HepG2 (cell line): Measurements from ENCODE around the gene MRPL58. TPM values are rescaled to one million over a fixed set of nuclear protein-coding genes. Genes with fewer than 3 reads are reported as not detected.
A peak's percentile ranks its signal among the peaks of the same experiment; 100 is the strongest.

Experiments used
- GABPB1 ChIP-seq: IDR thresholded peaks from 2 replicates; pipeline ENCODE4 v1.6.1; 2016; ENCODE audit warnings: mild to moderate bottlenecking, missing genetic modification reagents, moderate library complexity, missing compliant biosample characterization
- KLF13 ChIP-seq: sonication (generic); formaldehyde crosslinking; IDR thresholded peaks from 2 replicates; pipeline ENCODE4 v1.4.0; 2020; ENCODE audit warnings: mild to moderate bottlenecking, missing genetic modification reagents
- KLF16 ChIP-seq, 2 experiments: sonication (generic) in 1 of 2; formaldehyde crosslinking in 1 of 2; IDR thresholded peaks; 2 replicates each; pipeline versions ENCODE4 v1.6.1 to v1.8.0; 2016 to 2023; ENCODE audit warnings: missing genetic modification reagents in 2 of 2, missing compliant biosample characterization in 1 of 2
- ZNF460 ChIP-seq: sonication (generic); formaldehyde crosslinking; IDR thresholded peaks from 2 replicates; pipeline ENCODE4 v1.5.1; 2020; ENCODE audit warnings: missing genetic modification reagents, mild to moderate bottlenecking, borderline replicate concordance
- polyA plus RNA-seq, 8 experiments: library from polyadenylated mRNA; depleted of rRNA in 3 of 8; stranded (reverse) in 7 of 8; unstranded in 1 of 8; fragments of >200 nt; fragmentation: Illumina TruSeq in 4 of 8; extraction: Trizol in 4 of 8; gene quantifications; 2 replicates each; pipeline versions ENCODE4 v1.2.1 to v1.2.3, GENCODE V29; 2011 to 2016; ENCODE audit warnings: low read depth in 4 of 8, missing spikeins in 1 of 8, mixed read lengths in 1 of 8; ENCODE audit not compliant: insufficient read depth in 1 of 8
- total RNA-seq, 5 experiments: library from RNA; depleted of rRNA; stranded (reverse); fragments of >200 nt; fragmentation: Illumina TruSeq; extraction: Trizol; gene quantifications; 2 replicates each; pipeline ENCODE4 v1.2.3, GENCODE V29; 2016; ENCODE audit warnings: low read depth in 1 of 5
- TF ChIP-seq, protein P1 (sequence below): sonication (generic); formaldehyde crosslinking; IDR thresholded peaks from 2 replicates; pipeline ENCODE4 v1.4.0; 2020; ENCODE audit warnings: missing genetic modification reagents
- TF ChIP-seq, protein P2 (sequence below): sonication (generic); formaldehyde crosslinking; IDR thresholded peaks from 2 replicates; pipeline ENCODE4 v1.4.0; 2020; ENCODE audit warnings: low read depth, missing genetic modification reagents
- TF ChIP-seq, protein P3 (sequence below): sonication (generic); formaldehyde crosslinking; IDR thresholded peaks from 2 replicates; pipeline ENCODE4 v1.4.0; 2020; ENCODE audit warnings: missing genetic modification reagents
- TF ChIP-seq, protein P4 (sequence below): sonication (generic); formaldehyde crosslinking; IDR thresholded peaks from 2 replicates; pipeline ENCODE4 v1.8.1; 2023; ENCODE audit warnings: mild to moderate bottlenecking, missing genetic modification reagents
- TF ChIP-seq, protein P5 (sequence below): sonication (generic); formaldehyde crosslinking; conservative IDR thresholded peaks from 2 replicates; pipeline ENCODE4 v1.4.0; 2020; ENCODE audit warnings: missing genetic modification reagents
- TF ChIP-seq, protein P6 (sequence below): sonication (generic); formaldehyde crosslinking; IDR thresholded peaks from 2 replicates; pipeline ENCODE4 v1.4.0; 2020; ENCODE audit warnings: mild to moderate bottlenecking, missing genetic modification reagents

Gene MRPL58
- total and polyA plus RNA-seq, 2 of the 13 experiments (the other 11 are each of a cell fraction or from before 2014, with no cell fraction given): 44.9 to 68.9 TPM

DNA sequence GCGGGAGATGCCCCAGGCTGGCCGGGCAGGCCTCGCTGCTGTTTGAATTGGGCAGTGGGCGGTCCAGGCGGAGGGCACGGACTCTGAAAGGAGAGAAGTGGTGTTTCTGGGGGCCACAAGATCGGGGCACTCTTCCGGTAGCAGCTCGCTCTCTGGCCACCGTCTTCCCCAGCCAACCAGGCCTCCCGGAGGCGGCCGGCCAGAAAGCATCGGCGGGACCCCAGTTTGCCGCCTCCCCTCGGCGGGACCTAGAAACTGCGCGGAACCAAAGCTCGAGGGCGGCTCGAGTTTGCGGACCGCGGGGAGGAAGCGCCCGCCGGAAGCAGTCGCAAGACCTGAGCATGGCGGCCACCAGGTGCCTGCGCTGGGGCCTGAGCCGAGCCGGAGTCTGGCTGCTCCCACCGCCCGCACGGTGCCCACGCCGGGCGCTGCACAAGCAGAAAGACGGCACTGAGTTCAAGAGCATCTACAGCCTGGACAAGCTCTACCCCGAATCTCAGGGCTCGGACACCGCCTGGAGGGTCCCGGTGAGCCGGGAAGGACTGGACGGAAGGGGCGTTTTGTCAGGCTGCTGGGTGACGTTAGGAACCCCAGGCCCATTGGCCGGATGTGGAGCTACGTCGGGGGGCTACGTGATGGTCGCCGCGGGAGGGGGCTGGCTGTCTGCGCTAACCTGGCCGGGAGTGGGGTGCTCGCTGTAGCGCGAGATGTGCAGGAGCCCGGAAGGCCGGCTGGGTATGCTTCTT lies at the start of gene MRPL58 (continued):
- TF ChIP-seq, protein P1, sequence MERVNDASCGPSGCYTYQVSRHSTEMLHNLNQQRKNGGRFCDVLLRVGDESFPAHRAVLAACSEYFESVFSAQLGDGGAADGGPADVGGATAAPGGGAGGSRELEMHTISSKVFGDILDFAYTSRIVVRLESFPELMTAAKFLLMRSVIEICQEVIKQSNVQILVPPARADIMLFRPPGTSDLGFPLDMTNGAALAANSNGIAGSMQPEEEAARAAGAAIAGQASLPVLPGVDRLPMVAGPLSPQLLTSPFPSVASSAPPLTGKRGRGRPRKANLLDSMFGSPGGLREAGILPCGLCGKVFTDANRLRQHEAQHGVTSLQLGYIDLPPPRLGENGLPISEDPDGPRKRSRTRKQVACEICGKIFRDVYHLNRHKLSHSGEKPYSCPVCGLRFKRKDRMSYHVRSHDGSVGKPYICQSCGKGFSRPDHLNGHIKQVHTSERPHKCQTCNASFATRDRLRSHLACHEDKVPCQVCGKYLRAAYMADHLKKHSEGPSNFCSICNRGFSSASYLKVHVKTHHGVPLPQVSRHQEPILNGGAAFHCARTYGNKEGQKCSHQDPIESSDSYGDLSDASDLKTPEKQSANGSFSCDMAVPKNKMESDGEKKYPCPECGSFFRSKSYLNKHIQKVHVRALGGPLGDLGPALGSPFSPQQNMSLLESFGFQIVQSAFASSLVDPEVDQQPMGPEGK (CRISPR knock-in tag): peak; percentile 97
- TF ChIP-seq, protein P2, sequence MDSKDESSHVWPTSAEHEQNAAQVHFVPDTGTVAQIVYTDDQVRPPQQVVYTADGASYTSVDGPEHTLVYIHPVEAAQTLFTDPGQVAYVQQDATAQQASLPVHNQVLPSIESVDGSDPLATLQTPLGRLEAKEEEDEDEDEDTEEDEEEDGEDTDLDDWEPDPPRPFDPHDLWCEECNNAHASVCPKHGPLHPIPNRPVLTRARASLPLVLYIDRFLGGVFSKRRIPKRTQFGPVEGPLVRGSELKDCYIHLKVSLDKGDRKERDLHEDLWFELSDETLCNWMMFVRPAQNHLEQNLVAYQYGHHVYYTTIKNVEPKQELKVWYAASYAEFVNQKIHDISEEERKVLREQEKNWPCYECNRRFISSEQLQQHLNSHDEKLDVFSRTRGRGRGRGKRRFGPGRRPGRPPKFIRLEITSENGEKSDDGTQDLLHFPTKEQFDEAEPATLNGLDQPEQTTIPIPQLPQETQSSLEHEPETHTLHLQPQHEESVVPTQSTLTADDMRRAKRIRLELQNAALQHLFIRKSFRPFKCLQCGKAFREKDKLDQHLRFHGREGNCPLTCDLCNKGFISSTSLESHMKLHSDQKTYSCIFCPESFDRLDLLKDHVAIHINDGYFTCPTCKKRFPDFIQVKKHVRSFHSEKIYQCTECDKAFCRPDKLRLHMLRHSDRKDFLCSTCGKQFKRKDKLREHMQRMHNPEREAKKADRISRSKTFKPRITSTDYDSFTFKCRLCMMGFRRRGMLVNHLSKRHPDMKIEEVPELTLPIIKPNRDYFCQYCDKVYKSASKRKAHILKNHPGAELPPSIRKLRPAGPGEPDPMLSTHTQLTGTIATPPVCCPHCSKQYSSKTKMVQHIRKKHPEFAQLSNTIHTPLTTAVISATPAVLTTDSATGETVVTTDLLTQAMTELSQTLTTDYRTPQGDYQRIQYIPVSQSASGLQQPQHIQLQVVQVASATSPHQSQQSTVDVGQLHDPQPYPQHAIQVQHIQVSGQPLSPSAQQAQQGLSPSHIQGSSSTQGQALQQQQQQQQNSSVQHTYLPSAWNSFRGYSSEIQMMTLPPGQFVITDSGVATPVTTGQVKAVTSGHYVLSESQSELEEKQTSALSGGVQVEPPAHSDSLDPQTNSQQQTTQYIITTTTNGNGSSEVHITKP (CRISPR knock-in tag): peak; percentile 88
- peak; percentile 74; the same call in 1 of the 2 replicates for TF ChIP-seq ZNF460 (CRISPR knock-in tag)
- peak; percentile 95 for TF ChIP-seq KLF13 (CRISPR knock-in tag)
- TF ChIP-seq GABPB1: peak; percentile 100
- TF ChIP-seq, protein P3, sequence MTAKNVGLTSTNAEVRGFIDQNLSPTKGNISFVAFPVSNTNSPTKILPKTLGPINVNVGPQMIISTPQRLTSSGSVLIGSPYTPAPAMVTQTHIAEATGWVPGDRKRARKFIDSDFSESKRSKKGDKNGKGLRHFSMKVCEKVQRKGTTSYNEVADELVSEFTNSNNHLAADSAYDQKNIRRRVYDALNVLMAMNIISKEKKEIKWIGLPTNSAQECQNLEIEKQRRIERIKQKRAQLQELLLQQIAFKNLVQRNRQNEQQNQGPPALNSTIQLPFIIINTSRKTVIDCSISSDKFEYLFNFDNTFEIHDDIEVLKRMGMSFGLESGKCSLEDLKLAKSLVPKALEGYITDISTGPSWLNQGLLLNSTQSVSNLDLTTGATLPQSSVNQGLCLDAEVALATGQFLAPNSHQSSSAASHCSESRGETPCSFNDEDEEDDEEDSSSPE (CRISPR knock-in tag): peak; percentile 90
- TF ChIP-seq, protein P4, sequence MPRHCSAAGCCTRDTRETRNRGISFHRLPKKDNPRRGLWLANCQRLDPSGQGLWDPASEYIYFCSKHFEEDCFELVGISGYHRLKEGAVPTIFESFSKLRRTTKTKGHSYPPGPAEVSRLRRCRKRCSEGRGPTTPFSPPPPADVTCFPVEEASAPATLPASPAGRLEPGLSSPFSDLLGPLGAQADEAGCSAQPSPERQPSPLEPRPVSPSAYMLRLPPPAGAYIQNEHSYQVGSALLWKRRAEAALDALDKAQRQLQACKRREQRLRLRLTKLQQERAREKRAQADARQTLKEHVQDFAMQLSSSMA: peak; percentile 97
- TF ChIP-seq, protein P5, sequence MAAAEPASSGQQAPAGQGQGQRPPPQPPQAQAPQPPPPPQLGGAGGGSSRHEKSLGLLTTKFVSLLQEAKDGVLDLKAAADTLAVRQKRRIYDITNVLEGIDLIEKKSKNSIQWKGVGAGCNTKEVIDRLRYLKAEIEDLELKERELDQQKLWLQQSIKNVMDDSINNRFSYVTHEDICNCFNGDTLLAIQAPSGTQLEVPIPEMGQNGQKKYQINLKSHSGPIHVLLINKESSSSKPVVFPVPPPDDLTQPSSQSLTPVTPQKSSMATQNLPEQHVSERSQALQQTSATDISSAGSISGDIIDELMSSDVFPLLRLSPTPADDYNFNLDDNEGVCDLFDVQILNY: peak; percentile 91
- peak in 1 of 2 experiments; percentile 100; a peak in 3 of 4 replicates for TF ChIP-seq KLF16 (CRISPR knock-in tag; IDR thresholded peaks at IDR 0.05)
- TF ChIP-seq, protein P6, sequence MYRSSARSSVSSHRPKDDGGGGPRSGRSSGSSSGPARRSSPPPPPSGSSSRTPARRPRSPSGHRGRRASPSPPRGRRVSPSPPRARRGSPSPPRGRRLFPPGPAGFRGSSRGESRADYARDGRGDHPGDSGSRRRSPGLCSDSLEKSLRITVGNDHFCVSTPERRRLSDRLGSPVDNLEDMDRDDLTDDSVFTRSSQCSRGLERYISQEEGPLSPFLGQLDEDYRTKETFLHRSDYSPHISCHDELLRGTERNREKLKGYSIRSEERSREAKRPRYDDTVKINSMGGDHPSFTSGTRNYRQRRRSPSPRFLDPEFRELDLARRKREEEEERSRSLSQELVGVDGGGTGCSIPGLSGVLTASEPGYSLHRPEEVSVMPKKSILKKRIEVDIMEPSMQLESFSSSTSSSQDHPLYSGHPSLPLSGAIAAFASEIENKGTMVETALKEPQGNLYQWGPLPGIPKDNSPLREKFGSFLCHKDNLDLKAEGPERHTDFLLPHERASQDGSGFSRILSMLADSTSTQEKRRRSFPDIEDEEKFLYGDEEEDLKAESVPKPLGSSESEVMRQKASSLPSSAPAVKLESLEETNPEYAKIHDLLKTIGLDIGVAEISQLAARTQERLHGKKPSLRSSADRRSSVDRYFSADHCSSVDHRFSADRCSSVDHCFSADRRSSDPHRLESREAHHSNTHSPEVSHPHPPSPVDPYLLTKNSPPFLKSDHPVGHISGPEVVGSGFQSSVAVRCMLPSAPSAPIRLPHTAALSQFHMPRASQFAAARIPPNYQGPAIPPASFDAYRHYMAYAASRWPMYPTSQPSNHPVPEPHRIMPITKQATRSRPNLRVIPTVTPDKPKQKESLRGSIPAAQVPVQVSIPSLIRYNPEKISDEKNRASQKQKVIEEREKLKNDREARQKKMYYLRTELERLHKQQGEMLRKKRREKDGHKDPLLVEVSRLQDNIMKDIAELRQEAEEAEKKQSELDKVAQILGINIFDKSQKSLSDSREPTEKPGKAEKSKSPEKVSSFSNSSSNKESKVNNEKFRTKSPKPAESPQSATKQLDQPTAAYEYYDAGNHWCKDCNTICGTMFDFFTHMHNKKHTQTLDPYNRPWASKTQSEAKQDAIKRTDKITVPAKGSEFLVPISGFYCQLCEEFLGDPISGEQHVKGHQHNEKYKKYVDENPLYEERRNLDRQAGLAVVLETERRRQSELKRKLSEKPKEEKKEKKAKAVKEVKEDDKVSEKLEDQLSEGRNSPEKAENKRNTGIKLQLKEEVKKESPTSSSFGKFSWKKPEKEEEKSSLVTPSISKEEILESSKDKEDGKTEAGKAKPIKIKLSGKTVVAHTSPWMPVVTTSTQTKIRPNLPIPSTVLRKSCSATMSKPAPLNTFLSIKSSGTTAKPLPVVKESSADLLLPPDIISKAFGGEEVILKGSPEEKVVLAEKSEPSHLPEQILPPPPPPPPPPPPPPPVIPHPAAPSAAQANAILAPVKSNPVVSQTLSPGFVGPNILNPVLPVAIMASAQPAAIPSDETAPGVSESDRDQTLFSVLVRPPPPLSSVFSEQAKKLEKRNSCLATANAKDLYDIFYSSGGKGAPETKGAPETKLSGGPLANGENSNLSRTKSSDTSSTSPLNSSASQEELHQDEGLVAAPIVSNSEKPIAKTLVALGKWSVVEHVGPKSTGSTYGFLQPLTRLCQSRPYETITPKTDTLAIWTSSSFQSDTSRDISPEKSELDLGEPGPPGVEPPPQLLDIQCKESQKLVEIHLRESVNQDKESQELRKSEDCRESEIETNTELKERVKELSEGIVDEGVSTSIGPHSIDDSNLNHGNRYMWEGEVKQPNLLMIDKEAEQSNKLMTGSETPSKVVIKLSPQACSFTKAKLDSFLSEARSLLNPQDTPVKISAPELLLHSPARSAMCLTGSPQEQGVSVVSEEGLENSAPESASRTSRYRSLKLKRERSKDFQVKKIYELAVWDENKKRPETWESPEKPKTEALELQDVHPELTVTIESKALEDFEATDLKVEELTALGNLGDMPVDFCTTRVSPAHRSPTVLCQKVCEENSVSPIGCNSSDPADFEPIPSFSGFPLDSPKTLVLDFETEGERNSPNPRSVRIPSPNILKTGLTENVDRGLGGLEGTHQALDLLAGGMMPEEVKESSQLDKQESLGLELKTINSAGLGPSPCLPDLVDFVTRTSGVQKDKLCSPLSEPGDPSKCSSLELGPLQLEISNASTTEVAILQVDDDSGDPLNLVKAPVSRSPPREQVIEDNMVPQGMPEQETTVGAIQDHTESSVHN (CRISPR knock-in tag): no peak
